Prostate gland (tissue), 2 donors: ENCODE measurements around the gene PPP1R37.

Experiments used
- CTCF ChIP-seq, 4 experiments: fragments of 200-600 bp in 2 of 4; fragments of 450-650 bp in 2 of 4; sonication (generic) in 2 of 4; IDR thresholded peaks; 1 replicate in 3 of 4; 2 replicates in 1 of 4; pipeline ENCODE4 v1.5.1; 2016 to 2019; ENCODE audit warnings: antibody characterized with exemption in 4 of 4, mild to moderate bottlenecking in 2 of 4, moderate library complexity in 2 of 4
- POLR2AphosphoS5 ChIP-seq: sonication (generic); formaldehyde crosslinking; IDR thresholded peaks from one replicate; pipeline ENCODE4 v1.6.1; 2017; ENCODE audit warnings: antibody characterized with exemption

GRCh38 chr19:45182758-45183157 is 89.8 kb downstream of the PPP1R37 start:
- TF ChIP-seq CTCF (IDR thresholded peaks at IDR 0.05) (no peak), POLR2AphosphoS5 (no peak)
